ENCODE measurements around the gene DPF1. TPM values are rescaled to one million over a fixed set of nuclear protein-coding genes. Genes with fewer than 3 reads are reported as not detected.

Gene DPF1
- total RNA-seq, 4 donors from 2014 or later: not detected

- no peak for DNase-seq
- no peaks in the 10 kb centered on the region for H3K36me3 ChIP-seq
- in situ Hi-C loops (cut with MboI; ENCODE audit: low pct_ligation_motif_present in 1 of 4, low pct_unique_long_range_greater_than_20kb in 1 of 4, low sequenced_read_pairs in 3 of 4): no loop called here
- H3K4me1 ChIP-seq: peaks cover 22 to 60% (median 27%) of the 10 kb centered on the region in 4 donors
- 20 to 56% methylated on average over 2 to 17 of the region's 17 CpGs for WGBS, 2 donors (ENCODE audit: low coverage in 1 of 2)
- no peaks in the 10 kb centered on the region for H3K9me3 ChIP-seq
- peak overlapping the region; percentile 83 to 92 (median 90) for H3K27ac ChIP-seq
- intact Hi-C loops (cut with DNase I; ENCODE audit: low total_unique reads): loop anchor here (2.0 kb wide), 1 partner anchor 65 kb away; no protein-coding TSS in a partner anchor
- H3K27me3 ChIP-seq: peaks cover 24% of the 10 kb centered on the region
- TF ChIP-seq EP300 (IDR thresholded peaks at IDR 0.05; ENCODE audit: low read depth) (no peak), POLR2A (IDR thresholded peaks at IDR 0.05) (no peak), POLR2AphosphoS5 (IDR thresholded peaks at IDR 0.05) (no peak)
- TF ChIP-seq, protein P1, sequence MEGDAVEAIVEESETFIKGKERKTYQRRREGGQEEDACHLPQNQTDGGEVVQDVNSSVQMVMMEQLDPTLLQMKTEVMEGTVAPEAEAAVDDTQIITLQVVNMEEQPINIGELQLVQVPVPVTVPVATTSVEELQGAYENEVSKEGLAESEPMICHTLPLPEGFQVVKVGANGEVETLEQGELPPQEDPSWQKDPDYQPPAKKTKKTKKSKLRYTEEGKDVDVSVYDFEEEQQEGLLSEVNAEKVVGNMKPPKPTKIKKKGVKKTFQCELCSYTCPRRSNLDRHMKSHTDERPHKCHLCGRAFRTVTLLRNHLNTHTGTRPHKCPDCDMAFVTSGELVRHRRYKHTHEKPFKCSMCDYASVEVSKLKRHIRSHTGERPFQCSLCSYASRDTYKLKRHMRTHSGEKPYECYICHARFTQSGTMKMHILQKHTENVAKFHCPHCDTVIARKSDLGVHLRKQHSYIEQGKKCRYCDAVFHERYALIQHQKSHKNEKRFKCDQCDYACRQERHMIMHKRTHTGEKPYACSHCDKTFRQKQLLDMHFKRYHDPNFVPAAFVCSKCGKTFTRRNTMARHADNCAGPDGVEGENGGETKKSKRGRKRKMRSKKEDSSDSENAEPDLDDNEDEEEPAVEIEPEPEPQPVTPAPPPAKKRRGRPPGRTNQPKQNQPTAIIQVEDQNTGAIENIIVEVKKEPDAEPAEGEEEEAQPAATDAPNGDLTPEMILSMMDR (IDR thresholded peaks at IDR 0.05): no peak
- H3K4me3 ChIP-seq: peak overlapping the region; percentile 44 to 65 (median 52)
These were observed 31.5 kb upstream of the DPF1 start for GRCh38 chr19:38255383-38256014.

DNA sequence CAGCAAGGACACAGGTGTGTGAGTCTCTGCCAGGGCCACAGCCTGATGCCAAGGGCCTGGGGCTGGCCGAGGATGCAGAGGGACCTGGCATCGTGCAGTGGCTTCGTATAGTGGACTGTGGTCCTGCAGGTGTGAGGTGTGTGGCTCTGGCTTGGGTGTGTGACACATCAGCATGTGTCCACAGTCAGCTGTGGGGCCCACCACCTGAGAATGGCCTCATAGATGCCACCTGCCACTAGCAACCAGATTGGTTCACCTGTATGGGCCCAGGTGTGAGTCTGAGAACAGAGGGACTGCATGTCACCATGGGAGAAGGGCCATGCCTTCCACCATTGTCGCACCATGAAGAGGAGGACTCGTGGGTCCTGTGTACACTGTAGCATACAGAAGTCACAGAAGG lies 29.8 kb upstream of the DPF1 start:
- Histone ChIP-seq H3K4me3 (peak overlapping the region in 3 of 4 donors; percentile 11 to 30 (median 21)), H3K27me3 (peaks cover 24% of the 10 kb centered on the region), H3K4me1 (peaks cover 25 to 65% (median 32%) of the 10 kb centered on the region in 4 donors), H3K36me3 (no peaks in the 10 kb centered on the region), H3K27ac (peak overlapping the region; percentile 83 to 92 (median 90)), H3K9me3 (no peaks in the 10 kb centered on the region)
- intact Hi-C loops (cut with DNase I; ENCODE audit: low total_unique reads): loop anchor here (2.0 kb wide), 1 partner anchor 67 kb away; no protein-coding TSS in a partner anchor
- no peak for DNase-seq
- no peak for TF ChIP-seq POLR2AphosphoS5 (IDR thresholded peaks at IDR 0.05)
- TF ChIP-seq EP300 (IDR thresholded peaks at IDR 0.05; ENCODE audit: low read depth): no peak
- TF ChIP-seq, protein P1 (IDR thresholded peaks at IDR 0.05): no peak
- TF ChIP-seq POLR2A (IDR thresholded peaks at IDR 0.05): no peak
- 72% methylated on average over 3 of the region's 5 CpGs; no CpG with 5 or more reads in 1 of the 2 donors for WGBS, 2 donors (ENCODE audit: low coverage in 1 of 2)
- in situ Hi-C loops (cut with MboI; ENCODE audit: low pct_ligation_motif_present in 1 of 4, low pct_unique_long_range_greater_than_20kb in 1 of 4, low sequenced_read_pairs in 3 of 4): no loop called here

DNA sequence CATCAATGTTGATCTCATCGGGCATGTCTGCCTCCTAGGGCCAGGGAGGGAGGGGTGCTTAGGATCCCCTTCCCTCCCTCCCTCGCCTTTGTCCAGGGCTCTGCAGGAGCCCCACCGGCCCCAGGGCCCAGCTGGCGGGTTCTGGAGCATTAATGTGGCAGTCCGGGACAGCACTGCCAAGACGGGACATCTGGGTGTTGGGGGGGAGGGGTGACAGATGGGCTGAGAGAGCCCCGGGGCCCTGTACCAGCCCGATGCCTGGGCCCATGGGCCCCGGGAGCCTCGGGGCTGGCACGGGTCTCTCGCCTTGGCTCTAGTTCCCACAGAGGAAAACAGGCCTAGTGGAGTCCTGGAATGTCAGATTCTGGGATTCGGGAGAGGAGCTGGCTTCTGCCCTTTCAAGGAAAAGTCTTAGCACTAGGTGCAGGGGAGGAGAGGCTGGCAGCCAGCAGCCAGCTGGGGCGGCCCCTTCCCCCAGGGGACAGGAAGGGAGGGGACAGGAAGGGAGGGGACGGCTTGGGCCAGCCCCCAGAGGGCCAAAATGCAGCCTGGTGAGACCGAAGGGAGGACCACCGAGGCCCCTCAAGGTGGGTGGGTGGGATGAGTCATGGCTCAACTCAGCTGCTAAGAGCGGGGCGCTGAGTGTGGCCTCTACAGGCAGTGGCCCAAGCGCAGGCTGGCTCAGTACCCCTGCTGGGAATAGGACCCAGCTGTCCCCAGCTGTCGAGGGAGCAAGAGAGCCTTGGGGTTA lies 29.1 kb upstream of the DPF1 start:
- H3K9me3 ChIP-seq: no peaks in the 10 kb centered on the region
- no peak for DNase-seq
- TF ChIP-seq POLR2AphosphoS5 (IDR thresholded peaks at IDR 0.05) (peak in 2 of 3 donors; percentile 21 to 23), POLR2A (IDR thresholded peaks at IDR 0.05) (no peak), EP300 (IDR thresholded peaks at IDR 0.05; ENCODE audit: low read depth) (no peak)
- TF ChIP-seq, protein P1 (IDR thresholded peaks at IDR 0.05): no peak
- H3K36me3 ChIP-seq: no peaks in the 10 kb centered on the region
- in situ Hi-C loops (cut with MboI; ENCODE audit: low pct_ligation_motif_present in 1 of 4, low pct_unique_long_range_greater_than_20kb in 1 of 4, low sequenced_read_pairs in 3 of 4): no loop called here
- H3K4me3 ChIP-seq: peak overlapping the region in 3 of 4 donors; percentile 11 to 30 (median 21)
- H3K27ac ChIP-seq: peak overlapping the region; percentile 83 to 92 (median 90)
- intact Hi-C loops (cut with DNase I; ENCODE audit: low total_unique reads): no loop called here
- H3K27me3 ChIP-seq: peaks cover 24% of the 10 kb centered on the region
- peaks cover 25 to 69% (median 35%) of the 10 kb centered on the region in 4 donors for H3K4me1 ChIP-seq
- WGBS, 2 donors (ENCODE audit: low coverage in 1 of 2): 46% methylated on average over 21 of the region's 21 CpGs; no CpG with 5 or more reads in 1 of the 2 donors

DNA sequence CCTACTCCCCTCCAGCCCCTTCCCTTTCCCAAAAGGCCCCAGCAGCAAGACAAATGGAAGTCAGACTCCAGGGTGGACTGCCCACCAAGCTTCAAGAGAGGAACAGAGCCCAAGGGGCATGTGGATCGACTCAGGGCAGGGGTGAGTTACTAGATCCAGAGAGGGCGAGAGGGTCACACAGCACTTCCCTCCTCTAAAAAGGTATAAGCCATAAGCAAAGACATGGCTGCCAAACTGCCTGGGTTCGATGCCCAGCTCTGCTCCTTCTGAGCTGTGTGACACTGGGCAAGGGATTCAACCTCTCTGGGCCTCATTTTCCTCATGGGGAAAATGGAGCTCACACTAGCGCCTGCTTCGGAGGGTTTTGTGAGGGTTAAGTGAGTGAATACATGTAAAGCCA lies 28.4 kb upstream of the DPF1 start:
- in situ Hi-C loops (cut with MboI; ENCODE audit: low pct_ligation_motif_present in 1 of 4, low pct_unique_long_range_greater_than_20kb in 1 of 4, low sequenced_read_pairs in 3 of 4): no loop called here
- Histone ChIP-seq H3K36me3 (no peaks in the 10 kb centered on the region), H3K27ac (peak overlapping the region; percentile 83 to 92 (median 90)), H3K4me3 (peak overlapping the region; percentile 3 to 30 (median 16)), H3K9me3 (no peaks in the 10 kb centered on the region), H3K4me1 (peaks cover 25 to 75% (median 37%) of the 10 kb centered on the region in 4 donors), H3K27me3 (peaks cover 22% of the 10 kb centered on the region)
- DNase-seq: no peak
- no peak for TF ChIP-seq POLR2A (IDR thresholded peaks at IDR 0.05)
- no peak for TF ChIP-seq POLR2AphosphoS5 (IDR thresholded peaks at IDR 0.05)
- TF ChIP-seq EP300 (IDR thresholded peaks at IDR 0.05; ENCODE audit: low read depth): no peak
- TF ChIP-seq, protein P1 (IDR thresholded peaks at IDR 0.05): no peak
- WGBS, 2 donors (ENCODE audit: low coverage in 1 of 2): 40 to 79% methylated on average over 1 to 5 of the region's 5 CpGs
- intact Hi-C loops (cut with DNase I; ENCODE audit: low total_unique reads): no loop called here
